ENCODE data around the gene ERN1.

The ERN1 gene

GRCh38 chr17:64059756-64060155 lies 70.2 kb downstream of the ERN1 start:
- DNase-seq (ENCODE audit: low spot score): no peak

- no peak for DNase-seq (ENCODE audit: low spot score)
Measured at GRCh38 chr17:64058621-64059020, 71.3 kb downstream of the ERN1 start.

- DNase-seq (ENCODE audit: low spot score): no peak
Measured at GRCh38 chr17:64057701-64058263, 72.2 kb downstream of the ERN1 start.

GRCh38 chr17:64056269-64057005 lies 73.5 kb downstream of the ERN1 start:
- no peak for DNase-seq (ENCODE audit: low spot score)

GRCh38 chr17:64055183-64056142 lies 74.5 kb downstream of the ERN1 start:
- DNase-seq (ENCODE audit: low spot score): no peak

GRCh38 chr17:64054304-64054703 lies 75.6 kb downstream of the ERN1 start:
- no peak for DNase-seq (ENCODE audit: low spot score)

GRCh38 chr17:64053101-64053500 lies 76.8 kb downstream of the ERN1 start:
- DNase-seq (ENCODE audit: low spot score): no peak

GRCh38 chr17:64051153-64051552 lies 78.8 kb downstream of the ERN1 start:
- no peak for DNase-seq (ENCODE audit: low spot score)

GRCh38 chr17:64048805-64049204 lies 81.1 kb downstream of the ERN1 start:
- no peak for DNase-seq (ENCODE audit: low spot score)

- DNase-seq (ENCODE audit: low spot score): no peak
Measured at GRCh38 chr17:64045176-64045575, 84.8 kb downstream of the ERN1 start.

- no peak for DNase-seq (ENCODE audit: low spot score)
Measured at GRCh38 chr17:64042700-64043485, 87.1 kb downstream of the ERN1 start.

GRCh38 chr17:64041912-64042311 lies 88.0 kb downstream of the ERN1 start:
- DNase-seq (ENCODE audit: low spot score): no peak

- no peak for DNase-seq (ENCODE audit: low spot score)
Measured at GRCh38 chr17:64040206-64040605, 89.7 kb downstream of the ERN1 start.

GRCh38 chr17:64039106-64039400 lies 90.9 kb downstream of the ERN1 start:
- no peak for DNase-seq (ENCODE audit: low spot score)

- no peak for DNase-seq (ENCODE audit: low spot score)
Measured at GRCh38 chr17:64038331-64039105, 91.4 kb downstream of the ERN1 start.

- no peak for DNase-seq (ENCODE audit: low spot score)
Measured at GRCh38 chr17:64037802-64038201, 92.1 kb downstream of the ERN1 start.

GRCh38 chr17:64037180-64037579 lies 92.8 kb downstream of the ERN1 start:
- DNase-seq (ENCODE audit: low spot score): no peak

- DNase-seq (ENCODE audit: low spot score): no peak
Measured at GRCh38 chr17:64036198-64036922, 93.6 kb downstream of the ERN1 start.

- no peak for DNase-seq (ENCODE audit: low spot score)
Measured at GRCh38 chr17:64032081-64032480, 97.9 kb downstream of the ERN1 start.

- peak; percentile 61 for DNase-seq (ENCODE audit: low spot score)
Measured at GRCh38 chr17:64028874-64029464, 101.0 kb downstream of the ERN1 start.

All from Ammon's horn (tissue), 1 donor.